Endothelial cell of hepatic sinusoid (primary cell): ENCODE measurements around the gene HCRTR1.

Source experiments
- in situ Hi-C: cut with HindIII; loops from 2 replicates; pipeline ENCODE4 v1.10.0; 2017; ENCODE audit warnings: low sequenced_read_pairs

HCRTR1 gene

DNA sequence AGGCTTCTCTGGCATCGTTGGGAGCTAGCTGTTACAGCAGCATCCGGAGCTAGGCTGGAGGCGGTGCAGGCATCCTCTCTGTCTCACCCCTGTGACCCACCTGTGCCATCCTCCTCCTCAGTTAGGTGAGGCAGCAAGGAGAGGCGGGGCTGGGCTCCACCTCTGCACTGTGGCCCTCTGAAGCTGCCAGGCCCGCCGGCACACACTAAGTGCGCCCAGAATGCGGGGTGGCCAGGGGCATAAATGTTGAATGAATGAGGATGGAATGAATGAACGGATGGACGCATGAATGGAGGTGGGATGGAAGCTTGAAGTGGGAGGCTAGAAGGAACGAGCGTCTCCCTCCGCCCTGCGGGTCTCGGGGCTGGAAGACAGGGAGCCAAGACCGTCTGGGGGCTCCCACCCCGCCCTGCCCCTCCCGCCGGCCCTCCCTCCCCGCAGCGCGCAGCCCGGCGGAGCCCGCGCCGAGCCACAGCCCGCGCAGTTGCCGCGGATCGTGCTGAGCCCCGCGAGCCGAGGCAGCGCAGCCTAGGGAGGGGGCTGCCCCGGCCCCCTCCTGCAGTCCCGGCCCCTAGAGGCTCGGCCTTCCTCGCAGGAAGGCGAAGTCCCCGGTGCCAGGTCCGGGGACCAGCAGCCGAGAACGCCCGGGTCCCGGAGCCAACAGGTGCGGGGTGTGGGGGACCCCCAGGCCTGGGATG is at the start of gene HCRTR1:
Gene HCRTR1 (plus strand): TSS at position 472 of the 698 bp plus-strand sequence. CDS start 1,504 bp downstream, outside the sequence.
- in situ Hi-C loops, result no loop called here

GRCh38 chr1:31567956-31568570 is 49.4 kb upstream of the HCRTR1 start:
- in situ Hi-C loops, result no loop called here

DNA sequence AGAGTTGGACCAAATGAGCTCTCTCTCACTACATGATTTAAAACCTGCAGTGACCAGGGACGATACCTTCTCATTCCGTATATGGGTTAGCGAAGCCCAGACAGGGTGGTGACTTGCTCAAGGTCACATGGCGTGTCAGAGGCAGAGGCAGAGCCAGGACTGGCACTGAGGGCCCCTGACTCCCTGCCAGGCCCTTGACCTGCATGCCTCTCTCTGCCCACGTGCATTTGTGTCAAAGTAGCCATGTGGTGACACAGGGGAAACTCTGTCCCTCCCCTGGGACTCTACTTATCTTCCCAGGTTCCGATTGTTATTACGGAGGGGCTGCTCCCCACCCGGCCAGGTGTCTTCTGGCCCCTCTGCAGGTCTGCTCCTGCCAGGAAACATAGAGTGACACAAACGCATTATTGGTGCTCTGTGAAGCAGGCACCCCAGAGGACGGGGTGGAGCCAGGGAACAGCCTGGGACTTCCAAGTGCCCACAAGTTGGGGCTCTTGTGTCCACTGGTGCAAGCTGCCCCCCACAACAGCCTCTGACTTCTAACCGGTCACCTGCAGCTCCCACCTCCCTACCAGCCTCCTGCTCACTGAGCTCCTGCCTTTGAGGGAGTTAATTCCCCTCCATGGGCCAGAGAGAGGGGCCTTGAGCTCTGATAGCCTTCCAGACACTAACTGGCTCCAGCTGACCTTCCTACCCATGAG is 48.4 kb upstream of the HCRTR1 start:
- in situ Hi-C loops, result no loop called here

GRCh38 chr1:31569596-31570173 is 47.8 kb upstream of the HCRTR1 start:
- in situ Hi-C loops, result loop anchor here (5.0 kb wide), 1 partner anchor 63 kb away; no protein-coding TSS in a partner anchor

DNA sequence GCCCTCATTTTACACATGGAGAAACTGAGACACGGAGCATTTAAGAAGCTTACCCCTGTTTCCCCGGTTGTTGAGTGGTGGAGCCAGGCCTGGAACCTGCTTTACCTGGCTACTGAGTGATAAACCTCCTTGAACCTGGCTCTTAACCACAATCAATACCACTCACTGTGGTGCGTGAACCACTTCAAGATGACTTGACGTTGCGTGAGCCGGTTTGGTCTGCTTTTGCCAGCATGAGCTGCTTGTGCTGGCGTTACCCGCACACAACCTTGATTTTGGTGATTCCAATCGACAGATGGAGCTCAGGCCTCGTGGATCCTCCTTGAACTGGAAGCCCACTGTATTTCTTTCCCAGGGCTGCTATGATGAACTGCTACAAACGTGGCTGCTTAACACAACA is 47.3 kb upstream of the HCRTR1 start:
- in situ Hi-C loops, result loop anchor here (5.0 kb wide), 1 partner anchor 62 kb away; no protein-coding TSS in a partner anchor

- in situ Hi-C loops, result loop anchor here (5.0 kb wide), 1 partner anchor 61 kb away; no protein-coding TSS in a partner anchor
These were observed 46.6 kb upstream of the HCRTR1 start for GRCh38 chr1:31570906-31571305.

DNA sequence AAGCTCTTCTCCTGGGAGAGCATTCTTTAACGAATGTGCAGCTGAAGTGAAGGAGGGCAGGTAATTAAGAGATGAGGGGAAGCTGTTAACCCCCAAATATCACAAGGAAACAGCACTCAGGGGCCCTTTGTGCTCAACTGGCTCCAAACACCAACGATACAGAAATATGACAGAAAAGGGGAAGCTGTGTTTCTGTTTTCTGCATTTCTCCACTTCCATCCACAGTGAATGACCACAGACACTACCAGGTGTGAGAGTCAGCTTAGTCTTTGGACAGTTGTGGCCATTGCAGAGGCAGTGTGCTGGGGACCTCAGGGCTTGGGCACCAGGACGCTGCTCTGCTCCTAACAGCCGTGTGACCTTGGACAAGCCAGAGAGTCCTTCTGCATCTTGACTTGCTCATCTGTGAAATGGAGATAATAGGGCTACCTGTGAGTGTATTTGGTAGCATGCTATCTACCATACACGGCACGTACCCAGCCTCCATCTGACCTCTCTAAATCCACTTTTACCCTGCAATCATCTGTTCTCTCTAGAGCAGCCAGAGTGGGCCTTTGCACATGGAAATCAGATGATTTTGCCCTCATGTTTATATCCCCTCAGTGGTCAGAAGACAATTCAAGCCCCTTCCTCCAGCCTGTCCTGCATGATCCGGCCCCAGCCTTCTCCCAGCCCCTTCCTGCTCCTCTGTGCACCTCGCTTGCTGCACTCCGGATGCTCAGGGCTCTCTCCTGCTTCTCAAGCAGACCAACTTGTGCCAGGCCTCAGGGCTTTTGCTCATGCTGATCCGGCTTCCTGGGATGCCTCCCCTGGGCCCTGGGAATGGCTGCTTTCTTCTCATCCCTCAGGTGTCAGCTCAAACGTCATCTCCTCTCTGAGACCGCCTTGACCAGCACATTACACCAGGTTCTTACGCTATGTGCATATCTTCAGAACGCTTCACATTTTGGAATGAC is 45.9 kb upstream of the HCRTR1 start:
- in situ Hi-C loops, result loop anchor here (5.0 kb wide), 1 partner anchor 61 kb away; no protein-coding TSS in a partner anchor

- in situ Hi-C loops, result loop anchor here (5.0 kb wide), 1 partner anchor 60 kb away; no protein-coding TSS in a partner anchor
These were observed 45.0 kb upstream of the HCRTR1 start for GRCh38 chr1:31572323-31573104.

DNA sequence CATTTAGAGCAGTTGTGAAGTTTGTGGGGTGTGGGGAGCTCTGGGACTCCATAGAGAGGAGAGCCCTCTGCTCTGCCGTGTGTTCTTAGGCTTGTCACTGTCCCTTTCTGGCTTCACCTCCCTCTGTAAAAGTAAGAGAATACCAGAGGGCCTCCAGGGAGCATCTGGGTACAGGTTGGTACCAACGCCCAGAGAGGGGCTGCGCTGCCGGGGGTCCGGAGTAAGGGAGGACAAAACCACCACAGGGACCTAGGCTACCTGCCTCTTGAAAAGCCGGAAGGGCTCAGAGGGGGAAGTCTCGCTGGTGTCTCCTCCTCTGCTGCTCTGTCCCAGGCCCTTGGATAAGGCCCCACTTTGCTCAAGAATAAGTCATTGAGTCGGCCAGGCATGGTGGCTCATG is 44.2 kb upstream of the HCRTR1 start:
- in situ Hi-C loops, result loop anchor here (5.0 kb wide), 1 partner anchor 59 kb away; no protein-coding TSS in a partner anchor

- in situ Hi-C loops, result loop anchor here (5.0 kb wide), 1 partner anchor 57 kb away; no protein-coding TSS in a partner anchor
These were observed 42.6 kb upstream of the HCRTR1 start for GRCh38 chr1:31574749-31575368.

- in situ Hi-C loops, result no loop called here
These were observed 41.9 kb upstream of the HCRTR1 start for GRCh38 chr1:31575369-31576140.

DNA sequence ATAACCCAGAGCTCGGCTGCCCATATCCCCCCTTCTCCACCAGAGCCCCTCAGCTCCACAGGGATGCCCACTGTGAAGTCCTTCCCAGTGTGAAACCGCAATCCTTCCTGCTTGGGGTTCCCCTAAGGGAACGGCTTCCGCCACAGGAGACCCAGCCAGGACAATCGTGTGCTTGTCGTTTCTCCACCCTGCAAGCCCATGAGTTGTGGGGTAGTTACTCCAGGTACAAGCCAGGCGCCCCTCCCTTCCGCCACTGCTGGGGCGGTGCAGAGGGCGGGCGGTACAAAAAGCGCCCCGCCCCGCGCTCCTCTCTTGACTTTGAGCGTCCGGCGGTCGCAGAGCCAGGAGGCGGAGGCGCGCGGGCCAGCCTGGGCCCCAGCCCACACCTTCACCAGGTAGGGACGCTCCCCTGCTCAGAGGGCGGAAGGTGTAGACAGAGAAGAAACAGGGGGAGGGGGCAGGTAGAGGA is 41.3 kb upstream of the HCRTR1 start, which contains the start of gene TINAGL1:
Gene TINAGL1 (plus strand): TSS at position 315 of the 469 bp plus-strand sequence. CDS start 634 bp downstream, outside the sequence.
- in situ Hi-C loops, result no loop called here

DNA sequence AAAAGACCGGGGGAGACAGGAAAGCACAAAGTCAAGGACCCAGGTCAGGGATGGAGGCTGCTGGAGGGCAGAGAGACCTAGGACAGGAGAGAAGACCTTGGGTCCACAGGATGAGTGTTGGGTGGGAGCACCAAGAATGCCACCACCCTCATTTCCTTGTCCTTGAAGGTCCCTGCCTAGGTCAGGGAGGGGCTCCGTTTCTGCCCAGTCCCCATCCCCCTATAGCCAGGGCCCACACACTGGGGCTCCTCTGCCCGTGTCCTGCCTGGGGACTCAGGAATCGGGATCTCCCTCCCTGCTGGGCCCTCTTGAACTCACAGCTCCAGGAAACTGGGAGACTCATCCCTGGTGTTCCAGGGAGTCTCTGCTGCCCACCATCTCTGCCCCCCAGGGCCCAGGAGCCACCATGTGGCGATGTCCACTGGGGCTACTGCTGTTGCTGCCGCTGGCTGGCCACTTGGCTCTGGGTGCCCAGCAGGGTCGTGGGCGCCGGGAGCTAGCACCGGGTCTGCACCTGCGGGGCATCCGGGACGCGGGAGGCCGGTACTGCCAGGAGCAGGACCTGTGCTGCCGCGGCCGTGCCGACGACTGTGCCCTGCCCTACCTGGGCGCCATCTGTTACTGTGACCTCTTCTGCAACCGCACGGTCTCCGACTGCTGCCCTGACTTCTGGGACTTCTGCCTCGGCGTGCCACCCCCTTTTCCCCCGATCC is 40.6 kb upstream of the HCRTR1 start:
- in situ Hi-C loops, result no loop called here

- in situ Hi-C loops, result no loop called here
These were observed 39.8 kb upstream of the HCRTR1 start for GRCh38 chr1:31577515-31578192.

- in situ Hi-C loops, result no loop called here
These were observed 38.1 kb upstream of the HCRTR1 start for GRCh38 chr1:31579374-31579773.

GRCh38 chr1:31580513-31580870 is 37.0 kb upstream of the HCRTR1 start:
- in situ Hi-C loops, result no loop called here
